Caco-2 (cell line): ENCODE measurements around the gene ADD3. TPM values are rescaled to one million over a fixed set of nuclear protein-coding genes. Genes with fewer than 3 reads are reported as not detected.

Experiments
- Bru-seq: library from RNA; stranded (reverse); fragments of 400-500 nt; gene quantifications from one replicate; lab custom pipeline; 2021; lab: Mats Ljungman, UMichigan
- BruChase-seq, 2 experiments: library from RNA; stranded (reverse); fragments of 400-500 nt; gene quantifications; one replicate each; lab custom pipeline; 2021; lab: Mats Ljungman, UMichigan
- BruUV-seq: library from RNA; stranded (reverse); fragments of 400-500 nt; replicated peaks from 2 replicates; lab custom pipeline; 2021; lab: Mats Ljungman, UMichigan
- CTCF ChIA-PET: fragments of 300-600 bp; sonication (Branson Sonifier 250); formaldehyde crosslinking; loops from one replicate; lab custom pipeline; 2022; ENCODE audit warnings: antibody characterized with exemption; lab: Charles Lee
- POLR2A ChIA-PET: fragments of 300-600 bp; sonication (Branson Sonifier 250); formaldehyde crosslinking; loops from one replicate; lab custom pipeline; 2022; ENCODE audit warnings: antibody characterized with exemption; lab: Charles Lee
- DNase-seq, 2 experiments: peaks; one replicate each; pipeline versions ENCODE4 v3.0.0 to v3.0.0-alpha.2; 2020 to 2022
- H3K27me3 ChIP-seq: replicated peaks from 2 replicates; pipeline ENCODE4 v1.6.0; 2011; ENCODE audit warnings: low read length; ENCODE audit not compliant: control insufficient read depth, insufficient read depth
- H3K36me3 ChIP-seq: 2 replicates; pipeline ENCODE4 v1.5.1; 2011; ENCODE audit warnings: low read length; ENCODE audit not compliant: control insufficient read depth, insufficient read depth
- H3K4me1 ChIP-seq: fragments of 250-450 bp; sonication (Bioruptor Pico); 2 replicates; pipeline ENCODE4 v1.5.1; 2020; ENCODE audit warnings: mild to moderate bottlenecking
- H3K4me3 ChIP-seq: 2 replicates; pipeline ENCODE4 v1.5.1; 2011; ENCODE audit warnings: low read depth, mild to moderate bottlenecking, control low read depth, low read length
- H3K9me3 ChIP-seq: fragments of 250-450 bp; sonication (Bioruptor Pico); 2 replicates; pipeline ENCODE4 v1.5.1; 2020; ENCODE audit warnings: mild to moderate bottlenecking, moderate library complexity
- H3K27ac Mint-ChIP-seq: one replicate; pipeline ENCODE4 v1.8.0; 2022; ENCODE audit warnings: mixed read lengths; ENCODE audit not compliant: unreplicated experiment
- H3K27me3 Mint-ChIP-seq: one replicate; pipeline ENCODE4 v1.8.0; 2022; ENCODE audit warnings: mixed read lengths; ENCODE audit not compliant: insufficient read depth, unreplicated experiment
- H3K36me3 Mint-ChIP-seq: one replicate; pipeline ENCODE4 v1.8.0; 2022; ENCODE audit warnings: mild to moderate bottlenecking, mixed read lengths; ENCODE audit not compliant: insufficient read depth, unreplicated experiment
- H3K4me1 Mint-ChIP-seq: one replicate; pipeline ENCODE4 v1.8.0; 2022; ENCODE audit warnings: low read depth, mixed read lengths; ENCODE audit not compliant: unreplicated experiment
- H3K4me3 Mint-ChIP-seq: one replicate; pipeline ENCODE4 v1.8.0; 2022; ENCODE audit warnings: mild to moderate bottlenecking, moderate library complexity, mixed read lengths; ENCODE audit not compliant: unreplicated experiment
- H3K9me3 Mint-ChIP-seq: one replicate; pipeline ENCODE4 v1.8.0; 2022; ENCODE audit warnings: mixed read lengths; ENCODE audit not compliant: unreplicated experiment
- CTCF ChIP-seq, 2 experiments: fragments of 200-600 bp in 1 of 2; IDR thresholded peaks; 1 replicate in 1 of 2; 2 replicates in 1 of 2; pipeline versions ENCODE4 v1.5.1 to v1.8.0; 2011 to 2022; ENCODE audit warnings: antibody characterized with exemption in 1 of 2, control low read depth in 1 of 2, inconsistent platforms in 1 of 2, low read depth in 1 of 2, low read length in 1 of 2, mild to moderate bottlenecking in 1 of 2, moderate library complexity in 1 of 2; ENCODE audit not compliant: insufficient read depth in 1 of 2, severe bottlenecking in 1 of 2, unreplicated experiment in 1 of 2
- intact Hi-C: fragments of 100-400 bp; cut with micrococcal nuclease; formaldehyde crosslinking; loops from one replicate; pipeline ENCODE4 v1.10.0; 2022; ENCODE audit not compliant: unreplicated experiment
- long read RNA-seq: library from polyadenylated mRNA; stranded (forward); transcript quantifications from one replicate; pipeline ENCODE4 v2.0.0, GENCODE V29; 2022
- total RNA-seq: library from RNA; stranded (reverse); gene quantifications from 2 replicates; pipeline ENCODE4 v1.2.3, GENCODE V29; 2022

The ADD3 gene, protein sequence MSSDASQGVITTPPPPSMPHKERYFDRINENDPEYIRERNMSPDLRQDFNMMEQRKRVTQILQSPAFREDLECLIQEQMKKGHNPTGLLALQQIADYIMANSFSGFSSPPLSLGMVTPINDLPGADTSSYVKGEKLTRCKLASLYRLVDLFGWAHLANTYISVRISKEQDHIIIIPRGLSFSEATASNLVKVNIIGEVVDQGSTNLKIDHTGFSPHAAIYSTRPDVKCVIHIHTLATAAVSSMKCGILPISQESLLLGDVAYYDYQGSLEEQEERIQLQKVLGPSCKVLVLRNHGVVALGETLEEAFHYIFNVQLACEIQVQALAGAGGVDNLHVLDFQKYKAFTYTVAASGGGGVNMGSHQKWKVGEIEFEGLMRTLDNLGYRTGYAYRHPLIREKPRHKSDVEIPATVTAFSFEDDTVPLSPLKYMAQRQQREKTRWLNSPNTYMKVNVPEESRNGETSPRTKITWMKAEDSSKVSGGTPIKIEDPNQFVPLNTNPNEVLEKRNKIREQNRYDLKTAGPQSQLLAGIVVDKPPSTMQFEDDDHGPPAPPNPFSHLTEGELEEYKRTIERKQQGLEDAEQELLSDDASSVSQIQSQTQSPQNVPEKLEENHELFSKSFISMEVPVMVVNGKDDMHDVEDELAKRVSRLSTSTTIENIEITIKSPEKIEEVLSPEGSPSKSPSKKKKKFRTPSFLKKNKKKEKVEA
- total RNA-seq, result 236 and 264 TPM in 2 replicates
- percentile 97 among the genes with signal in this experiment for Bru-seq, nascent RNA
- BruChase-seq, experiment 1, labeled RNA remaining after a 2-hour chase, result percentile 94 among the genes with signal in this experiment
- BruChase-seq, experiment 2, labeled RNA remaining after a 6-hour chase, result percentile 94 among the genes with signal in this experiment
- long read RNA-seq, full-length matches to known transcripts, result 154 of 273 reads
- long read RNA-seq, partial matches to known transcripts, result 27 of 273 reads
- long read RNA-seq, other reads (novel, unspliced or antisense), result 92 of 273 reads

- H3K4me3 Mint-ChIP-seq, result no peak within 1 kb of the TSS
- Histone ChIP-seq H3K4me1 (peaks cover 47% of the 10 kb centered on the region), H3K27me3 (no peaks in the 10 kb centered on the region), H3K36me3 (no peaks in the 10 kb centered on the region), H3K9me3 (no peaks in the 10 kb centered on the region), H3K4me3 (peak within 1 kb of the TSS; percentile 94)
- intact Hi-C loops, result loop anchor here (1.0 to 2.0 kb wide), 7 partner anchors 13 to 219 kb away; partner anchors contain the start of gene XPNPEP1
- H3K27ac Mint-ChIP-seq, result no peak within 1 kb of the TSS
- POLR2A ChIA-PET, result interaction anchor here (0.5 to 1.4 kb wide), 11 partner anchors 9 to 111 kb away, joined by 3 to 6 read pairs (median 3); partner anchors contain the start of gene XPNPEP1
- H3K36me3 Mint-ChIP-seq, result peaks cover 12% of the 10 kb centered on the region
- TF ChIP-seq CTCF (IDR thresholded peaks at IDR 0.05; ENCODE audit: insufficient read depth in 1 of 2, low read depth in 1 of 2, low read length in 1 of 2, severe bottlenecking in 1 of 2, unreplicated experiment in 1 of 2), result no peak
- DNase-seq, result peak; percentile 96 to 97
- H3K27me3 Mint-ChIP-seq, result no peaks in the 10 kb centered on the region
- peaks cover 11% of the 10 kb centered on the region for H3K4me1 Mint-ChIP-seq
- CTCF ChIA-PET, result interaction anchor here (0.7 to 2.7 kb wide), 10 partner anchors 10 to 124 kb away, joined by 3 to 15 read pairs (median 4); no protein-coding TSS in a partner anchor
- H3K9me3 Mint-ChIP-seq, result no peaks in the 10 kb centered on the region
- BruUV-seq, result no TSS peak
Observed at GRCh38 chr10:110007701-110008517, at the start of gene ADD3. TSS of gene ADD3 (plus strand) at chr10:110007984. CDS start at chr10:110100654, 92,670 bp downstream.

DNA sequence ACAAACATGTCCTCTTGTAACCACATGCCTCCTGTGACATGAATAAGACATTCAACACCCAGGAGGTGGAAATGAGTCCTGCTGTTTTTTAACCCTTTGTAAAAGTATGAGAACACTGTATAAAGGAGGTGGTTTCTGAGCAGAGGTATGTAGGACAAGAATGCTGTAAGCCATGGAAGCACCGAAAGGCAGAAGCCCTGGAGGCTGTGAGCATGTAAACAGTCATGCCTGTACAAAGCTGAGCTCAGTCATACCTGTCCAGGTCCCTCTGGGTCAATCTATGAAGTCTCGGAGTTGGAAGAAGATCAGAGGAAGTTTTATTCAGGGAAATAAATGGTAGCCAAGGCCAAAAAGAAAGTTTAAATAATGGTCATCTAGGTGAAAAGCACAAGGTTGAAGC is 49.7 kb upstream of the ADD3 start:
- POLR2A ChIA-PET, result interaction anchor here (0.8 kb wide), 1 partner anchor 49 kb away, joined by 3 read pairs; the partner anchor contains the start of gene ADD3
- Mint-ChIP-seq H3K4me3 (no peak overlapping the region), H3K36me3 (peaks cover 5% of the 10 kb centered on the region), H3K4me1 (peaks cover 25% of the 10 kb centered on the region), H3K27ac (no peak overlapping the region), H3K27me3 (no peaks in the 10 kb centered on the region), H3K9me3 (no peaks in the 10 kb centered on the region)
- Histone ChIP-seq H3K27me3 (no peaks in the 10 kb centered on the region), H3K4me1 (peaks cover 6% of the 10 kb centered on the region; the same call in 1 of the 2 replicates), H3K4me3 (no peak overlapping the region), H3K9me3 (no peaks in the 10 kb centered on the region), H3K36me3 (no peaks in the 10 kb centered on the region)
- DNase-seq, result no peak
- intact Hi-C loops, result no loop called here
- no peak for TF ChIP-seq CTCF (IDR thresholded peaks at IDR 0.05; ENCODE audit: insufficient read depth in 1 of 2, low read depth in 1 of 2, low read length in 1 of 2, severe bottlenecking in 1 of 2, unreplicated experiment in 1 of 2)
- CTCF ChIA-PET, result interaction anchor here (0.8 to 2.1 kb wide), 3 partner anchors 19 to 74 kb away, joined by 3 to 5 read pairs (median 4); partner anchors contain the start of gene ADD3
- BruUV-seq, result no TSS peak
